Endothelial cell of umbilical vein (primary cell): ENCODE results near the gene POFUT2. TPM values are rescaled to one million over a fixed set of nuclear protein-coding genes. Genes with fewer than 3 reads are reported as not detected.

Experiments
- BruUV-seq: library from RNA; stranded (reverse); fragments of 400-500 nt; replicated peaks from 2 replicates; lab custom pipeline; 2021; lab: Mats Ljungman, UMichigan
- CTCF ChIA-PET: fragments of 300-600, 350-600 bp; sonication (Branson Sonifier 250); formaldehyde crosslinking; loops from one replicate; lab custom pipeline; 2021; ENCODE audit warnings: antibody characterized with exemption, inconsistent platforms; lab: Charles Lee
- POLR2A ChIA-PET: fragments of 300-600, 350-600 bp; sonication (Branson Sonifier 250); formaldehyde crosslinking; loops from one replicate; lab custom pipeline; 2021; ENCODE audit warnings: antibody characterized with exemption, inconsistent platforms; lab: Charles Lee
- DNase-seq: peaks from one replicate; pipeline ENCODE4 v3.0.0-alpha.2; 2011; ENCODE audit warnings: low read depth, low spot score
- FAIRE-seq: peaks from 2 replicates; lab custom pipeline; 2011; peaks lifted over from hg19 to GRCh38; lab: Jason Lieb, UNC
- H2AFZ ChIP-seq: 2 replicates; pipeline ENCODE4 v1.6.0; 2012; ENCODE audit warnings: low read depth, low read length, control low read depth, inconsistent platforms
- H3K27ac ChIP-seq: 2 replicates; pipeline ENCODE4 v1.5.1; 2011; ENCODE audit warnings: low read depth, mild to moderate bottlenecking, control low read depth, low read length, moderate library complexity; ENCODE audit not compliant: insufficient read depth
- H3K27me3 ChIP-seq, 2 experiments: 2 replicates each; pipeline versions ENCODE4 v1.6.0 to v1.6.1; 2011; ENCODE audit warnings: low read length in 2 of 2, mixed read lengths in 1 of 2; ENCODE audit not compliant: control insufficient read depth in 2 of 2, insufficient read depth in 2 of 2
- H3K36me3 ChIP-seq, 2 experiments: 2 replicates in 1 of 2; 3 replicates in 1 of 2; pipeline ENCODE4 v1.5.1; 2011; ENCODE audit warnings: low read length in 2 of 2, mild to moderate bottlenecking in 1 of 2, moderate library complexity in 1 of 2; ENCODE audit not compliant: control insufficient read depth in 2 of 2, insufficient read depth in 2 of 2; ENCODE audit errors: extremely low read depth in 1 of 2
- H3K4me1 ChIP-seq: 3 replicates; pipeline ENCODE4 v1.5.1; 2011; ENCODE audit warnings: mild to moderate bottlenecking, low read length; ENCODE audit not compliant: control insufficient read depth, insufficient read depth; ENCODE audit errors: extremely low read depth
- H3K4me2 ChIP-seq: 2 replicates; pipeline ENCODE4 v1.6.1; 2011; ENCODE audit warnings: low read length, control low read depth, mixed read lengths; ENCODE audit not compliant: insufficient read depth
- H3K4me3 ChIP-seq, 3 experiments: fragments of 200-600 bp in 1 of 3; sonication (generic), shearing (Covaris generic) in 1 of 3; replicated peaks in 1 of 3; 2 replicates each; pipeline ENCODE4 v1.5.1; 2011 to 2016; ENCODE audit warnings: control low read depth in 3 of 3, low read length in 3 of 3, mild to moderate bottlenecking in 2 of 3, inconsistent platforms in 1 of 3, low read depth in 1 of 3, moderate library complexity in 1 of 3; ENCODE audit not compliant: insufficient read depth in 1 of 3
- H3K79me2 ChIP-seq: 2 replicates; pipeline ENCODE4 v1.6.0; 2012; ENCODE audit warnings: low read length, inconsistent platforms; ENCODE audit not compliant: control insufficient read depth, insufficient read depth
- H3K9ac ChIP-seq: replicated peaks from 2 replicates; pipeline ENCODE3; 2011; ENCODE audit warnings: low read length, control low read depth; ENCODE audit not compliant: insufficient read depth; ENCODE audit errors: extremely low read depth
- H3K9me1 ChIP-seq: replicated peaks from 3 replicates; pipeline ENCODE4 v1.6.0; 2011; ENCODE audit warnings: mild to moderate bottlenecking, low read length; ENCODE audit not compliant: control insufficient read depth, insufficient read depth; ENCODE audit errors: extremely low read depth
- H3K9me3 ChIP-seq: replicated peaks from 2 replicates; pipeline ENCODE4 v1.5.1; 2012; ENCODE audit warnings: low read length, inconsistent platforms; ENCODE audit not compliant: control insufficient read depth, insufficient read depth
- H4K20me1 ChIP-seq: replicated peaks from 2 replicates; pipeline ENCODE3; 2011; ENCODE audit warnings: mild to moderate bottlenecking, low read length; ENCODE audit not compliant: control insufficient read depth, insufficient read depth; ENCODE audit errors: extremely low read depth
- EZH2 ChIP-seq: IDR thresholded peaks from 2 replicates; pipeline ENCODE4 v1.6.1; 2012; ENCODE audit warnings: borderline replicate concordance, low read depth, mild to moderate bottlenecking, moderate library complexity, low read length, inconsistent platforms; ENCODE audit not compliant: severe bottlenecking
- FOS ChIP-seq: IDR thresholded peaks from 2 replicates; pipeline ENCODE4 v1.6.1; 2011; ENCODE audit warnings: mild to moderate bottlenecking, low read length, moderate library complexity, borderline replicate concordance; ENCODE audit not compliant: insufficient read depth
- GATA2 ChIP-seq: IDR thresholded peaks from 2 replicates; pipeline ENCODE4 v1.7.0; 2011; ENCODE audit warnings: low read depth, mild to moderate bottlenecking, moderate library complexity, mixed read lengths, low read length; ENCODE audit not compliant: insufficient read length, insufficient read depth
- JUN ChIP-seq: IDR thresholded peaks from 2 replicates; pipeline ENCODE4 v1.6.1; 2011; ENCODE audit warnings: borderline replicate concordance, low read depth; ENCODE audit not compliant: insufficient read length, insufficient read depth
- MYC ChIP-seq: IDR thresholded peaks from one replicate; pipeline ENCODE4 v1.6.1; 2011; ENCODE audit warnings: mild to moderate bottlenecking, low read depth, low read length
- POLR2A ChIP-seq: IDR thresholded peaks from 2 replicates; pipeline ENCODE4 v1.6.1; 2012; ENCODE audit warnings: low read depth, mild to moderate bottlenecking, control low read depth, low read length
- POLR2AphosphoS5 ChIP-seq: IDR thresholded peaks from 2 replicates; pipeline ENCODE4 v1.6.1; 2012; ENCODE audit warnings: low read depth, mild to moderate bottlenecking, control low read depth, low read length, moderate library complexity; ENCODE audit not compliant: insufficient read depth
- dilution Hi-C: fragments of 300-500 bp; cut with MboI; formaldehyde crosslinking; loops from one replicate; pipeline ENCODE4 v1.15.0; 2019; ENCODE audit warnings: low sequenced_read_pairs; ENCODE audit not compliant: extremely low pct_ligation_motif_present
- intact Hi-C: fragments of 100-400 bp; cut with micrococcal nuclease; formaldehyde crosslinking; loops from one replicate; pipeline ENCODE4 v1.10.0; 2022
- polyA plus RNA-seq, 4 experiments: library from polyadenylated mRNA; depleted of rRNA in 3 of 4; stranded (reverse) in 3 of 4; unstranded in 1 of 4; fragments of >200 nt; gene quantifications; 2 replicates each; pipeline versions ENCODE4 v1.2.1 to v1.2.3, GENCODE V29; 2011 to 2012; ENCODE audit warnings: missing spikeins in 1 of 4
- total RNA-seq: library from RNA; stranded (reverse); gene quantifications from 2 replicates; pipeline ENCODE4 v1.2.3, GENCODE V29; 2021
- TF ChIP-seq, protein P1 (sequence below): IDR thresholded peaks from 2 replicates; pipeline ENCODE4 v1.6.1; 2011; ENCODE audit not compliant: insufficient read depth, insufficient read length
- TF ChIP-seq, protein P2 (sequence below), 2 donors: IDR thresholded peaks; 1 replicate in 1 of 2; 2 replicates in 1 of 2; pipeline ENCODE4 v1.5.1; 2011; ENCODE audit warnings: low read length in 2 of 2, mild to moderate bottlenecking in 2 of 2, moderate library complexity in 2 of 2, control low read depth in 1 of 2, inconsistent platforms in 1 of 2, low read depth in 1 of 2; ENCODE audit not compliant: insufficient read depth in 1 of 2; ENCODE audit errors: extremely low read depth in 1 of 2

Gene POFUT2
- total and polyA plus RNA-seq, 2 donors (not counting 3 experiments of a cell fraction or from before 2014, with no cell fraction given): 30.7 to 47.5 TPM

DNA sequence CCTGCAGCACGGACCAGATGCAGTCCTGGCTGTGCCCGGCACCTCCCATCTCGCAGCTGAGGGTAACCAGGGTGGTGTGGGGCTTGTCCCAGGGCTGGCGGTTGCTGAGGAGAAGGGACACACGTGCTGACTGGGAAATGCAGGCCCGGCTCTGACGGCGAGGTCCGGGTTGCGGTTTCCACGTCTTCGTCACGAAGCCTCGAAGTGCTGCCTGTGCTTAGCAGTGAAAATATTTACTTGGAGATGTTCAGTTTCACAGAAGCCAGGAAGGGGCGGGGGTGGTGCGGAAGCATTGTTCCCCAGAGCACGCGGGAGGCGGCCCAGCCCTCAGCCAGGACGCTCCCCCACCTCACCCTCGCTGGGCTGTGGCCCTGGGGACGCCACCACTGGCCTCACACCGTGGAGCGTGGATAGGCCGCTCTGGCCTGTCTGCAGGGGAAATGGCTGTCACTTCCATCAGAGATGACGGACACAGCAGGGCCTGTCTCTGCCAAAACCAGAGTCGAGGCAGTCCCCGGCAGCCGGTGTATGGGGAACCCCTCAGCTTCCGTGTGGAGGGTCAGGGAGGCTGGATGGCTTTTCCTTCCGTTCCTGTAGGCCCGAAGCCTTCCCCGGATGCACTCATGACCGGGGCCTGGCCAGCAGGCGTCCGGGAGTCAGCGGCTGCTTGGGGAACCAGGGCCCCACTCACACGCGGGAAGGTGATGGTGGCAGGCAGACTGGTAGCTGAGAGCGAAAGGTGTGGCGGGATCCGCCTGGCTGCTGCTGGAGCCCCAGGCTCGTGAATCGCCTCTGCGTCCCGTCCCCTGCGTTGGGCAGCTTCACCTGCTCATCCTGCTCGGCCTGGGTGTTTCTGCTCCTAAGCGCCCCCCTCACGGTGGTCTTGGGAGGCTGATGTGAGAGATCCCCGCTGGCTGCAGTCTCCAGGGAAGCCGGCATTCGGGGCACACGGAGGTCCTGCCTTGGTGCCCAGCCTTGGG, 14.7 kb upstream of the POFUT2 start:
- H3K4me2 ChIP-seq: no peak overlapping the region
- H2AFZ ChIP-seq: peak overlapping the region; percentile 8
- peaks cover 7% of the 10 kb centered on the region for H3K4me1 ChIP-seq
- no peaks in the 10 kb centered on the region for H3K79me2 ChIP-seq
- H3K9me3 ChIP-seq: no peaks in the 10 kb centered on the region
- H3K4me3 ChIP-seq: no peak overlapping the region
- no peaks in the 10 kb centered on the region for H3K36me3 ChIP-seq
- no TSS peak for BruUV-seq
- CTCF ChIA-PET: interaction anchor here (1.2 kb wide), 1 partner anchor 14 kb away, joined by 3 read pairs; no protein-coding TSS in a partner anchor
- peak overlapping the region; percentile 28 for H3K9ac ChIP-seq
- DNase-seq (peak; percentile 84), FAIRE-seq (no peak)
- intact Hi-C loops: no loop called here
- peak overlapping the region; percentile 52 for H3K27ac ChIP-seq
- dilution Hi-C loops: no loop called here
- H3K27me3 ChIP-seq: no peaks in the 10 kb centered on the region
- POLR2A ChIA-PET: no interaction called here
- no peaks in the 10 kb centered on the region for H4K20me1 ChIP-seq
- TF ChIP-seq, protein P1, sequence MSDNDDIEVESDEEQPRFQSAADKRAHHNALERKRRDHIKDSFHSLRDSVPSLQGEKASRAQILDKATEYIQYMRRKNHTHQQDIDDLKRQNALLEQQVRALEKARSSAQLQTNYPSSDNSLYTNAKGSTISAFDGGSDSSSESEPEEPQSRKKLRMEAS: peak; percentile 56
- TF ChIP-seq FOS: no peak
- no peaks in the 10 kb centered on the region for H3K9me1 ChIP-seq

DNA sequence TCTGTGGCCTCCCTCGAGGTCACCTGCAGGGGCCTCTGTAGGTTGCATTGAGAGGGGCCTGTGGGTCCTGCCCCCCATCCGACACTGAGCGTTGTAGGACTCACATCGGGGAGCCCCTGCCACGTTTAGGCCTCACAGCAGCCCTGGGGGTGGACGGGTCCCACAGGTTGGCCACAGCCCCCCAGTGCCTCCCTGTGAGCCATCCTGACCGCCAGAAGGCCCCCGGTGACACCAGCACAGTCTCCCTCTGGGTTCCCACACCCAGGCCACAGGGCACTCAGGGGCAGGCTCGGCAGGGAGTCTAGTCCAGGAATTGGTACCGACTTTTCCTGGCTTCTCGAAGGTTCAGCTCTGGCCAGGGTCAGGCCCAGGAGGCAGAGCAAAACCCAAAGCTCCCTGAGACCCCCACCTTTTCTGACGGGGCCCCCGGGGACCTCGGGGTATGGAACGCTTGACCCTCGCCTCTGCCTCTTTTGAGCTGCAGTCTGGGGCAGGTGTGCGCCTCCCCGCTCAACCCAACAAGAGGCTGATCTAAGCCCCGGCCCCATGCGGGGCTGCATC, 13.9 kb upstream of the POFUT2 start:
- intact Hi-C loops (no loop called here), dilution Hi-C loops (no loop called here)
- H3K4me1 ChIP-seq: peaks cover 7% of the 10 kb centered on the region
- peak overlapping the region; percentile 8 for H2AFZ ChIP-seq
- no peaks in the 10 kb centered on the region for H3K27me3 ChIP-seq
- no peaks in the 10 kb centered on the region for H4K20me1 ChIP-seq
- H3K9ac ChIP-seq: peak overlapping the region; percentile 28
- no peak overlapping the region for H3K4me2 ChIP-seq
- BruUV-seq: no TSS peak
- no peak overlapping the region for H3K4me3 ChIP-seq
- peak overlapping the region; percentile 52 for H3K27ac ChIP-seq
- no peak for TF ChIP-seq POLR2AphosphoS5
- TF ChIP-seq GATA2: no peak
- TF ChIP-seq, protein P2, sequence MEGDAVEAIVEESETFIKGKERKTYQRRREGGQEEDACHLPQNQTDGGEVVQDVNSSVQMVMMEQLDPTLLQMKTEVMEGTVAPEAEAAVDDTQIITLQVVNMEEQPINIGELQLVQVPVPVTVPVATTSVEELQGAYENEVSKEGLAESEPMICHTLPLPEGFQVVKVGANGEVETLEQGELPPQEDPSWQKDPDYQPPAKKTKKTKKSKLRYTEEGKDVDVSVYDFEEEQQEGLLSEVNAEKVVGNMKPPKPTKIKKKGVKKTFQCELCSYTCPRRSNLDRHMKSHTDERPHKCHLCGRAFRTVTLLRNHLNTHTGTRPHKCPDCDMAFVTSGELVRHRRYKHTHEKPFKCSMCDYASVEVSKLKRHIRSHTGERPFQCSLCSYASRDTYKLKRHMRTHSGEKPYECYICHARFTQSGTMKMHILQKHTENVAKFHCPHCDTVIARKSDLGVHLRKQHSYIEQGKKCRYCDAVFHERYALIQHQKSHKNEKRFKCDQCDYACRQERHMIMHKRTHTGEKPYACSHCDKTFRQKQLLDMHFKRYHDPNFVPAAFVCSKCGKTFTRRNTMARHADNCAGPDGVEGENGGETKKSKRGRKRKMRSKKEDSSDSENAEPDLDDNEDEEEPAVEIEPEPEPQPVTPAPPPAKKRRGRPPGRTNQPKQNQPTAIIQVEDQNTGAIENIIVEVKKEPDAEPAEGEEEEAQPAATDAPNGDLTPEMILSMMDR (IDR thresholded peaks at IDR 0.05; ENCODE audit: extremely low read depth in 1 of 2, insufficient read depth in 1 of 2, low read depth in 1 of 2, low read length in 2 of 2): no peak
- no peak for TF ChIP-seq EZH2
- no peak for TF ChIP-seq MYC
- no peak for TF ChIP-seq FOS
- TF ChIP-seq, protein P1: no peak
- no peak for TF ChIP-seq JUN
- TF ChIP-seq POLR2A: no peak
- no peaks in the 10 kb centered on the region for H3K9me3 ChIP-seq
- FAIRE-seq: no peak
- ChIA-PET POLR2A (no interaction called here), CTCF (interaction anchor here (1.2 kb wide), 1 partner anchor 15 kb away, joined by 3 read pairs; no protein-coding TSS in a partner anchor)
- no peaks in the 10 kb centered on the region for H3K36me3 ChIP-seq
- H3K79me2 ChIP-seq: peaks cover 2% of the 10 kb centered on the region
- no peaks in the 10 kb centered on the region for H3K9me1 ChIP-seq
- DNase-seq: no peak
